Activated effector memory CD4-positive, alpha-beta T cell treated with Interleukin-2 at 50 U/mL for 16 hours (primary cell): Measurements from ENCODE around the gene KDR.

Experiments used
- DNase-seq: peaks from one replicate; pipeline ENCODE4 v3.0.0-alpha.2; 2020

The KDR gene

GRCh38 chr4:55122235-55122634, 3.2 kb downstream of the KDR start:
- no peak for DNase-seq

- no peak for DNase-seq
These were observed 4.1 kb downstream of the KDR start for GRCh38 chr4:55121246-55121645.

GRCh38 chr4:55118397-55118796, 7.0 kb downstream of the KDR start:
- no peak for DNase-seq

GRCh38 chr4:55117511-55117910, 7.9 kb downstream of the KDR start:
- no peak for DNase-seq

- no peak for DNase-seq
These were observed 8.9 kb downstream of the KDR start for GRCh38 chr4:55116450-55116849.

- no peak for DNase-seq
These were observed 13.8 kb downstream of the KDR start for GRCh38 chr4:55111601-55112000.

GRCh38 chr4:55110131-55110530, 15.3 kb downstream of the KDR start:
- DNase-seq: no peak

GRCh38 chr4:55107054-55107453, 18.3 kb downstream of the KDR start:
- DNase-seq: no peak

- DNase-seq: no peak
These were observed 22.2 kb downstream of the KDR start for GRCh38 chr4:55103224-55103623.

- DNase-seq: no peak
These were observed 25.6 kb downstream of the KDR start for GRCh38 chr4:55099816-55100215.

- DNase-seq: no peak
These were observed 26.8 kb downstream of the KDR start for GRCh38 chr4:55098456-55099204.

- DNase-seq: no peak
These were observed 28.8 kb downstream of the KDR start for GRCh38 chr4:55096619-55097018.

GRCh38 chr4:55096045-55096444, 29.4 kb downstream of the KDR start:
- DNase-seq: no peak

- no peak for DNase-seq
These were observed 32.9 kb downstream of the KDR start for GRCh38 chr4:55092504-55092903.

GRCh38 chr4:55089916-55090315, 35.5 kb downstream of the KDR start:
- no peak for DNase-seq

- DNase-seq: no peak
These were observed 37.5 kb downstream of the KDR start for GRCh38 chr4:55087913-55088260.

- no peak for DNase-seq
These were observed 38.1 kb downstream of the KDR start for GRCh38 chr4:55087009-55087912.

- DNase-seq: no peak
These were observed 38.8 kb downstream of the KDR start for GRCh38 chr4:55086578-55086977.

GRCh38 chr4:55083735-55084134, 41.7 kb downstream of the KDR start:
- DNase-seq: no peak

GRCh38 chr4:55082756-55083155, 42.6 kb downstream of the KDR start:
- no peak for DNase-seq

GRCh38 chr4:55080174-55080865, 45.1 kb downstream of the KDR start:
- no peak for DNase-seq

- DNase-seq: no peak
These were observed 45.8 kb downstream of the KDR start for GRCh38 chr4:55079451-55080173.

- DNase-seq: no peak
These were observed 46.4 kb downstream of the KDR start for GRCh38 chr4:55078987-55079386.
